ENCODE measurements around the gene LYRM1.
A peak's percentile ranks its signal among the peaks of the same experiment; 100 is the strongest.

The LYRM1 gene

DNA sequence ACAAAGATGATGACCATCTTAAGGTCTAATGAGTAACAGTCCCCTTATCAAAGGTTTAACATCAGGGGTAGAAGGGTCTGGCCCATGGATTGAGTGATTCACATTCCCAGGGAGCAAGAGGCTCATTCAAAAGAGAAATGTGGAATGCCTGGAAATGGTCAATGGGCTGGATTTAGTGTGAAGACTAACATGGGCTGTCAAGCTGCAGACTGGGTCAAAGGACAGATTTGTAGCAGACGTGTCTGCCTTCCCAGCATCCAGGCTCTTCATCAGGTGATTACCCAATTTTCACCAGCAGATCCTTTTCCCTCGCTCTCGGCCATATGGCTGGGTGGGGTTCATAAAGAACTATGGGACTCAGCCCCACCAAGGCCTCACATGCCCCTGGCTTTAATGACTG is 27.2 kb upstream of the LYRM1 start:
- DNase-seq = no peak

GRCh38 chr16:20874088-20874581 is 26.4 kb upstream of the LYRM1 start:
- DNase-seq = no peak

GRCh38 chr16:20875355-20875650 is 25.3 kb upstream of the LYRM1 start:
- DNase-seq = no peak

GRCh38 chr16:20878682-20879147 is 21.9 kb upstream of the LYRM1 start:
- DNase-seq = no peak

- DNase-seq = no peak
These were observed 21.2 kb upstream of the LYRM1 start for GRCh38 chr16:20879175-20880040.

GRCh38 chr16:20880867-20881502 is 19.6 kb upstream of the LYRM1 start:
- no peak for DNase-seq

DNA sequence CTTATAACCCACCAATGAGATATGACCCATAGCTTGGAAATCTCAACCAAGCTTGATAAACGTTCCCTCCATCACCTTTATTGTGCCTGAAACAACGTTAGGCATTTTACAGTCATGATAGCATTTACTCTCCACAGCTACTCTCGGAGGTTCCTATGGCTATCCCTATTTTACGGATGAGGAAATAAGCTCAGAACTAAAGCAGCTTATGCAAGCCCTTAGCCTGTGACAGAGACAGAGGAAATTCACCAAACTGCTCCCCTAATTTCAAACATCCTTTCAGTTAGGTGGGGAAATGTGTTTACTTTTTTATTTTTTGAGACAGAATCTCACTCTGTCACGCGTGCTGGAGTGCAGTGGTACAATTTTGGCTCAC is 19.1 kb upstream of the LYRM1 start:
- DNase-seq = no peak

DNA sequence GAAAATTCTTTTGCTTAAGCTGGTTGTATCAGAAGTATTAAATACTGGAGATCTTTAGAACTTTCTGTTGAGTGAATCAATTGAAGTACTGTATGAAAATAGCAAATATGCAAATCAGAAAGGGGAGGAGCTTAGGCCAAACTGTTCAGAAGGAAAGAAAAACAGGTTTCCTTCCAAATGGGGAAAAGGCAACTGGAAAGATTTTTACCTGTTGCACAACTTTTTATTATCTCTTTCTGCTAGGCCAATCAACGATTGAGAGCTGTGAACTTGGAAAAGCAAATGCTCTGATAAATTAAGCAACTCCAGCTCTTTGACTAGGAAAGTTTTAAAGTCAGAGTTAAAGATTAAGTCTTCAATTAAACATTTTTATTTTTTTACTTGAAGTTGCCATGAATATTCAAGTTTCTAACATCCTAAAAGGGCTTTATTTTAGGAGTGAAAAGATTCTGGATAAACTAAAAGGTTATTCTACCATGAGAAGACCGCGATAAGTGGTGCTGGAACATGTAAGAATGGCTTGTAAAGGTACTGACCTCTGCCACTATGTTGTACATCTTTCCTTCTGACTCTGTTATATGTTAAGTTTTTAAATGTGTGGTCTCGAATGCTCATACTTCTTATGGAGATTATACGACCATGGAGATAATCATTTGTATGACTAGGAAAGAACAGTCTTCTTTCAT is 16.9 kb upstream of the LYRM1 start:
- no peak for DNase-seq

- DNase-seq = no peak
These were observed 16.4 kb upstream of the LYRM1 start for GRCh38 chr16:20884240-20884556.

DNA sequence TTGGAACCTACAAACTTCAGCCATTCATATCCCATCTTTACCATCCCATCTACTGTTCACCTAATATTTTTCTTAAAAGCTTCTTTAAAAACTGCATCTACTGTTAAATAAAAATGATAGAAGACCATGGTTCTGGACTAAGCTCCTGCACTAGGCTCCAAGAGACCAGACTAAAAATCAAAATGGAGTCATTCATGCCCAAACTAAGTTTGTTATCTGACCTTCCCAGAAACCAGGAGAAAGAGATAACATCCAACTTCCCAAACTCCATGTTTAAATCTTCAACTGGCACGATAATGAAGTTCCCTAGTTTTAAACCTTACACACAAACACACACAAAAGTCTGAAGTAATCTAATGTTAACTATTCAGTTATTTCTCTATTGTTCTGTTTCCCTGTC is 14.3 kb upstream of the LYRM1 start:
- DNase-seq = no peak

GRCh38 chr16:20887207-20887606 is 13.4 kb upstream of the LYRM1 start:
- DNase-seq = no peak

- no peak for DNase-seq
These were observed 10.8 kb upstream of the LYRM1 start for GRCh38 chr16:20889625-20890275.

- no peak for DNase-seq
These were observed 6.2 kb upstream of the LYRM1 start for GRCh38 chr16:20894388-20894787.

- DNase-seq = no peak
These were observed 3.2 kb upstream of the LYRM1 start for GRCh38 chr16:20897253-20897897.

- no peak for DNase-seq
These were observed 2.6 kb upstream of the LYRM1 start for GRCh38 chr16:20897922-20898321.

DNA sequence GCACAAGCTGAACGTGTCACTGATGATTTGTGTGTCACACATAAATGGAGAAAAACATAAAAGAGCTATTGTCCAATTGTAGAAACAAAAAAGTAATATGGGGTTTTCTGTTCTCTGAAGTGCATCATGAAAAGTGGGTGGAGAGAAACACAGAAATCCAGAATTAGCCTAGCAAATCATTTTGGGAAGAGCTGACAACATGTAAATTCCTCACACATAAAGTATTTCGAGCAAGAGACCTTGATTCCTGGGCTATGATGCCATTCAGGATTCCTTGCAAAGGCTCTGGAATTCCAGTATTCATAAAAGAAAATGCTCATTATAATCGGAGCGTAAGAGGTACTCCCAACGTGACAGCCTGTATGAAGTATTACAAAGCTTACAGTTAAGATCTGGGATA is 1.5 kb upstream of the LYRM1 start:
- no peak for DNase-seq

DNA sequence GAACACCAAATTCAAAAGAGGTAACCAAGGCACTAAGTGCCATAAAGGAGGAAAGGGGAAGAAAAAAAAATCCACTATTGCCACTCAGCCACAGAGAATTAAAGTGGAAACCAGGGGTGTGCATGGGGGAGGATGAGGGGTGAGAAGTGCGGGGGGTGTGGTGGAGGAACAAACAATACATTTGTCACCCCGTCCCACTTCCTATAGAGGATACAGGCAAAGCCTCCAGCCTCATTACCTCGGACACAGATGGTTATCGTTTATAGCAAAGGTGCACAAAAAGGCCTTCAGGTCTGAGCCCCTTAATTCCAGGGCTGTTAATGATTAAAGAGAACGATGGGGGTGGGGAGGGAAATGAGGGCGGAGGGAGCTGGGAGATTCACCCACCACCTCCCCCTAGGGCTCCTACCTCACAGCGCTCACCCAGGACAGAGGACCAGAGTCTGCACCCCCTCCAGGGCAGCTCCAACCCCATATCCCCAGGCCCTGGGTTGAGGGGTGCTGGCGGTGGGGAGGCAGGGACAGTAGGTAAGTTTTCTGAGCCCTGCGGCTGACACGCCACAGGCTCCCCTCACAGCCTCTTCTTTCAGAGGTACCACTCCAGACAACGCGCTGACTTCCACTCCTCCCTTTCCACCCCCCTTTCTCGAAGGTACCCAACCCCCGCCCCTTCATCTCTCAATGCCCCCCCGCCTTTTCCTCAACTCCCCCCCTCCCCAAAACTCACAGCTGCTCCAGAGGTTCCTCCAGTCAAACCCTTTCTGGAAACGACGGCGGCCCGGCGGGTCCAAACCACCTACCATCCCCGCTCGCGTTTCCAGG is 883 bp upstream of the LYRM1 start:
- DNase-seq = peak; percentile 30

DNA sequence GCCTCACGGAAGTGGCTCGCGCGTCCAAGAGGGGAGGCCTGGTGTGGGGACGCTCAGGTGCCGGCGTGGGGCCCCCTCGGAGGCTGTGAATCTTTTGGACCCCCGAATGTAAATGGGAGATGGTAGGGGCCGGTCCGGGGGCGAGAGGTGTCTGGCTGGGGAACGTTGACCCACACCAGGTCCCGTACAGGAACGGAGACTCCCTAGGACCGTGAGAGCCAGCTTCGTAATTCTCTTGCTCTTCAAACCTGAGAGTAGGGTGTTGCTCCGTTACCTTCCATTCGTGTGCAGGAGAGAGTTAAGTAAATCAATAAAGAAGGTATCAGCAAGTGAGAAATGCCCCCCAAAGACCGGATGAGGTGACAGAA is 481 bp downstream of the LYRM1 start:
- no peak for DNase-seq

GRCh38 chr16:20901436-20902112 is 1.0 kb downstream of the LYRM1 start:
- DNase-seq = peak; percentile 56

DNA sequence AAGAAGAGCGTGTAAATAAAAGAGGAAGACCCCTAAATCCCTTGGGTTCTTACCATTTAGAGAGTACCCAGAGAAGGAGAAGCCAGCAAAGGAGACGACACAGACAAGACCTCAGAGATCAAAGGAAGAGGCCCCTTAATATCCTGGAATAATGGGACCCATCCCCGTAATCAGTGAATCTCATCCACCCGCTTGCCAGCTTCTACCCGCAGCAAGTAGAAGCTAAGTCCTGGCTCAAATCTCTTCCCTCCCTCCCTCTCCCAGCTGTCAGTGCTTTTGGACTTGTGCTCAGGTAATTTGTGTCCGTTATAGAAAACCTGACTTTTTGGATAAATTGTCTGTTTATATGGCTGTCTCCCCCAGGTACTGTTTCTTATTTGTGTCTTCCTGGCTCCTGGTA is 1.9 kb downstream of the LYRM1 start:
- DNase-seq = no peak

GRCh38 chr16:20903116-20903898 is 2.7 kb downstream of the LYRM1 start:
- no peak for DNase-seq
